GM12891 (cell line): ENCODE results near the gene PIK3R3.

Source experiments
- POLR2A ChIP-seq: IDR thresholded peaks from 2 replicates; pipeline ENCODE4 v1.6.1; 2011; ENCODE audit warnings: low read depth, low read length, control low read depth
- POLR2AphosphoS5 ChIP-seq: IDR thresholded peaks from 2 replicates; pipeline ENCODE4 v1.6.1; 2011; ENCODE audit warnings: low read depth, low read length, control low read depth
- SPI1 ChIP-seq: IDR thresholded peaks from 2 replicates; pipeline ENCODE4 v1.6.1; 2011; ENCODE audit warnings: low read depth, low read length, control low read depth
- TAF1 ChIP-seq: IDR thresholded peaks from 2 replicates; pipeline ENCODE4 v1.6.1; 2011; ENCODE audit warnings: low read depth, low read length, control low read depth

GRCh38 chr1:46062651-46063319 lies 69.6 kb downstream of the PIK3R3 start:
- TF ChIP-seq POLR2AphosphoS5 (no peak), POLR2A (no peak), TAF1 (no peak), SPI1 (no peak)
